Fibroblast of the aortic adventitia (primary cell): Measurements from ENCODE around the gene GPRIN2. TPM values are rescaled to one million over a fixed set of nuclear protein-coding genes. Genes with fewer than 3 reads are reported as not detected.

ENCODE experiments used
- DNase-seq: peaks from one replicate; pipeline ENCODE4 v3.0.0-alpha.2; 2010; ENCODE audit warnings: low read depth
- H3K4me3 ChIP-seq: 2 replicates; pipeline ENCODE4 v1.5.1; 2011; ENCODE audit warnings: low read depth, mild to moderate bottlenecking, control low read depth, low read length, moderate library complexity
- CTCF ChIP-seq: IDR thresholded peaks from 2 replicates; pipeline ENCODE4 v1.5.1; 2011; ENCODE audit warnings: mild to moderate bottlenecking, low read length, control low read depth, inconsistent platforms; ENCODE audit not compliant: insufficient read depth
- total RNA-seq: library from RNA; depleted of rRNA; stranded (reverse); fragments of >200 nt; gene quantifications from 2 replicates; pipeline ENCODE4 v1.2.3, GENCODE V29; 2012; ENCODE audit warnings: low replicate concordance

GPRIN2 gene
- total RNA-seq, 1 donor: not detected

- DNase-seq: no peak
- no peak overlapping the region for H3K4me3 ChIP-seq
- no peak for TF ChIP-seq CTCF
Observed at GRCh38 chr10:46540412-46541016, 15.9 kb downstream of the GPRIN2 start.

- no peak for TF ChIP-seq CTCF
- peak overlapping the region; percentile 7 for H3K4me3 ChIP-seq
- peak; percentile 86 for DNase-seq
Observed at GRCh38 chr10:46539596-46540411, 16.7 kb downstream of the GPRIN2 start.

GRCh38 chr10:46538717-46539426 is 17.6 kb downstream of the GPRIN2 start:
- TF ChIP-seq CTCF: no peak
- DNase-seq: peak; percentile 40
- no peak overlapping the region for H3K4me3 ChIP-seq

- no peak for DNase-seq
Observed at GRCh38 chr10:46538155-46538554, 18.3 kb downstream of the GPRIN2 start.

GRCh38 chr10:46537309-46537708 is 19.1 kb downstream of the GPRIN2 start:
- DNase-seq: no peak
- no peak overlapping the region for H3K4me3 ChIP-seq
- no peak for TF ChIP-seq CTCF

More at GRCh38 chr10:46538155-46538554, 18.3 kb downstream of the GPRIN2 start:
- H3K4me3 ChIP-seq: no peak overlapping the region
- no peak for TF ChIP-seq CTCF

GRCh38 chr10:46536781-46537180 is 19.7 kb downstream of the GPRIN2 start:
- DNase-seq: no peak
- no peak for TF ChIP-seq CTCF
- H3K4me3 ChIP-seq: no peak overlapping the region
